Measurements from ENCODE around the gene MED15. TPM values are rescaled to one million over a fixed set of nuclear protein-coding genes. Genes with fewer than 3 reads are reported as not detected.

MED15 gene
- total and polyA plus RNA-seq, 12 donors, result 22.5 to 203 (median 82.2) TPM

DNA sequence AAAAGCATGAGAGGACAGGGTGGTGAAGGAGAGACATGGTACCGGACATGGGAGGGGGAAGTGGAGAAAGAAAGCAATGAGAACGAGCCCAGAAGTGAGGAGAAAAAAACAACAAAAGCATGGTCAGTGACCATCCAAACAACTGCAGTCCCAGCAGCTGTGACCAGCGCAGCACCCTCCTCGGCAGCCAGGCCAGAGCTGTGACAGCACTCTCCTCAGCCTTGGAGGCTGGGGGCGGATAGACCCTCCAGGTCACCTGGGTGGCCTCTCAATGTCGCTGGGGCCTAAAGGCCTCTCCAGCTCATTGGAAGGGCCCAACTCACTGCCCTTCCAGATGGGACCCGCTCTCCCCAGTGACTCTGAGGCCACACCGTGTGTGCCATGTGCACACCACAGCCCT, 103.3 kb downstream of the MED15 start:
- TF ChIP-seq, protein P1, sequence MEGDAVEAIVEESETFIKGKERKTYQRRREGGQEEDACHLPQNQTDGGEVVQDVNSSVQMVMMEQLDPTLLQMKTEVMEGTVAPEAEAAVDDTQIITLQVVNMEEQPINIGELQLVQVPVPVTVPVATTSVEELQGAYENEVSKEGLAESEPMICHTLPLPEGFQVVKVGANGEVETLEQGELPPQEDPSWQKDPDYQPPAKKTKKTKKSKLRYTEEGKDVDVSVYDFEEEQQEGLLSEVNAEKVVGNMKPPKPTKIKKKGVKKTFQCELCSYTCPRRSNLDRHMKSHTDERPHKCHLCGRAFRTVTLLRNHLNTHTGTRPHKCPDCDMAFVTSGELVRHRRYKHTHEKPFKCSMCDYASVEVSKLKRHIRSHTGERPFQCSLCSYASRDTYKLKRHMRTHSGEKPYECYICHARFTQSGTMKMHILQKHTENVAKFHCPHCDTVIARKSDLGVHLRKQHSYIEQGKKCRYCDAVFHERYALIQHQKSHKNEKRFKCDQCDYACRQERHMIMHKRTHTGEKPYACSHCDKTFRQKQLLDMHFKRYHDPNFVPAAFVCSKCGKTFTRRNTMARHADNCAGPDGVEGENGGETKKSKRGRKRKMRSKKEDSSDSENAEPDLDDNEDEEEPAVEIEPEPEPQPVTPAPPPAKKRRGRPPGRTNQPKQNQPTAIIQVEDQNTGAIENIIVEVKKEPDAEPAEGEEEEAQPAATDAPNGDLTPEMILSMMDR (IDR thresholded peaks at IDR 0.05), result no peak
- no peak for TF ChIP-seq POLR2A (IDR thresholded peaks at IDR 0.05)
- no peak for DNase-seq
- 76 to 85% (median 79%) methylated on average over 4 to 8 of the region's 8 CpGs for WGBS, 4 donors
- H3K27ac ChIP-seq, result no peak overlapping the region
- H3K9me3 ChIP-seq (replicated peaks in 1 of 3), result no peaks in the 10 kb centered on the region
- intact Hi-C loops (cut with DNase I), result no loop called here
- H3K27me3 ChIP-seq, result no peaks in the 10 kb centered on the region
- H3K36me3 ChIP-seq (replicated peaks in 1 of 2), result no peaks in the 10 kb centered on the region
- H3K4me1 ChIP-seq (replicated peaks in 1 of 2), result no peaks in the 10 kb centered on the region
- no peak overlapping the region for H3K4me3 ChIP-seq

DNA sequence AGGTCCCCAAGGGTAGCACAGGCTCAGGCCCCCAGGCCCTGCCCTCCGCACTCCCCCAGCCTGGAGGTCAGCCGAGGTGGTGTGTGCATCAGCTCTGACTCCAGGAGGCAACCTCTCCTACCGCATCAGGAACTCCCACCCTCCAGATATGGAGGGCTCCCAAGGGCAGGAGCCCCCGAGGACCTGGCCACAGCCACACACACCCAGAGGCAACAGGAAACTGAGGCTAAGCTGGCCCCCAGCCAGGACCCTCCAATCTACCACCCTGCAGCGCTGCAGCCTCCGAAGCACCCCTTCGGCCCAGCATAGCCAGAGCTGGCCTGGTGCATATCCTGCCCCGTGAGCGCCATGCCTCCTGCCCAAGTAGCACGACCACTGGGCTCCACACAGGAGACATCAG, 104.0 kb downstream of the MED15 start:
- intact Hi-C loops (cut with DNase I), result no loop called here
- Histone ChIP-seq H3K27ac (no peak overlapping the region), H3K4me3 (no peak overlapping the region), H3K27me3 (no peaks in the 10 kb centered on the region), H3K36me3 (replicated peaks in 1 of 2) (no peaks in the 10 kb centered on the region), H3K9me3 (replicated peaks in 1 of 3) (no peaks in the 10 kb centered on the region), H3K4me1 (replicated peaks in 1 of 2) (no peaks in the 10 kb centered on the region)
- TF ChIP-seq, protein P1 (IDR thresholded peaks at IDR 0.05), result no peak
- TF ChIP-seq POLR2A (IDR thresholded peaks at IDR 0.05), result no peak
- 76 to 100% (median 91%) methylated on average over 5 to 10 of the region's 10 CpGs for WGBS, 4 donors
- DNase-seq, result no peak

DNA sequence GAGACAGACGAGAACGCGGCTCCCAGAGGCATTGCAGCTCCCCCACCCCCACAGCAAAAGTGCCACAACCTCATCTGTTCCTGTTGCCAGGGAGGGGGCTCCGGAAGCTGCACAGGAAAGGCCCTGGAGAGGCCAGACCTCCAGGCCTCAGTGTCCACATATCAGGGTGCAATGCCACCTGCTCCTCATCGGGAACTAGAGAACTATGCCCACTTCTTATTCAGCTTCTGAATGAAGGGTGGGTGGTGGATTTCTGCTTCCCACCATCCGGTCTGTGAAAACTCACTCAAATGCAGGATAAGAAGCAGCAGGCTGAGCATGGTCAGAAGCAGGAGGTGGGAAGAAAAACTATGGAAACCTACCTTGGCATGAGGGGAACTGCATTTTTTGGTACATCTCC, 105.9 kb downstream of the MED15 start:
- TF ChIP-seq, protein P1 (IDR thresholded peaks at IDR 0.05), result no peak
- DNase-seq, result no peak
- WGBS, 4 donors, result 83 to 100% (median 90%) methylated on average over 1 to 6 of the region's 6 CpGs
- Histone ChIP-seq H3K4me3 (no peak overlapping the region), H3K9me3 (replicated peaks in 1 of 3) (no peaks in the 10 kb centered on the region), H3K27me3 (no peaks in the 10 kb centered on the region), H3K27ac (no peak overlapping the region), H3K4me1 (replicated peaks in 1 of 2) (no peaks in the 10 kb centered on the region), H3K36me3 (replicated peaks in 1 of 2) (no peaks in the 10 kb centered on the region)
- intact Hi-C loops (cut with DNase I), result no loop called here

DNA sequence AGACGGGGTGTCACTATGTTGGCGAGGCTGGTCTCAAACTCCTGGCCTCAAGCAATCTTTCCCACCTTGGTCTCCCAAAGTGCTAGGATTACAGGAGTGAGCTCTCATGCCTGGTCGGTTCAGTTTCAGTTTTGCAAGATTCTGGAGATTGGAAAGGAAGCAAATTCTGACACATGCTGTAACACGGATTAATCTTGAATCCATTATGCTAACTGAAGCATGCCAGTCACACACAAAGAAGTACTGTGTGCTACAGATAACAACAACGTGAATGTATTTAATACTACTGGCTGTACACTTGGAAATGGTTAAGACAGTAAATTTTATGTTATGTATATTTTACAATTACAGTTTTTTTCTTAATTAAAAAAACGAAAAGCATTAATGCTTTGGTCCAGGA, 107.6 kb downstream of the MED15 start:
- no peak overlapping the region for H3K4me3 ChIP-seq
- H3K27ac ChIP-seq, result no peak overlapping the region
- 63 to 75% (median 66%) methylated on average over 6 of the region's 6 CpGs for WGBS, 4 donors
- H3K27me3 ChIP-seq, result no peaks in the 10 kb centered on the region
- H3K36me3 ChIP-seq (replicated peaks in 1 of 2), result no peaks in the 10 kb centered on the region
- TF ChIP-seq, protein P1 (IDR thresholded peaks at IDR 0.05), result no peak
- no peak for TF ChIP-seq POLR2A (IDR thresholded peaks at IDR 0.05)
- no peaks in the 10 kb centered on the region for H3K9me3 ChIP-seq (replicated peaks in 1 of 3)
- intact Hi-C loops (cut with DNase I), result no loop called here
- no peak for DNase-seq
- H3K4me1 ChIP-seq (replicated peaks in 1 of 2), result no peaks in the 10 kb centered on the region
